Stimulated activated naive CD8-positive, alpha-beta T cell treated with anti-CD3 and anti-CD28 coated beads, Interleukin-15, Interleukin-2, amounts not matched to agents 100 U/mL and 50 U/mL, for 24 hours (primary cell): Measurements from ENCODE around the gene IL31.
A peak's percentile ranks its signal among the peaks of the same experiment; 100 is the strongest.

ENCODE experiments used
- ATAC-seq: fragments of 150-1000 bp; cut with Tn5 transposase; one replicate; pipeline ENCODE4 v1.10.0; 2021
- DNase-seq: peaks from one replicate; pipeline ENCODE4 v3.0.0; 2021

The IL31 gene

DNA sequence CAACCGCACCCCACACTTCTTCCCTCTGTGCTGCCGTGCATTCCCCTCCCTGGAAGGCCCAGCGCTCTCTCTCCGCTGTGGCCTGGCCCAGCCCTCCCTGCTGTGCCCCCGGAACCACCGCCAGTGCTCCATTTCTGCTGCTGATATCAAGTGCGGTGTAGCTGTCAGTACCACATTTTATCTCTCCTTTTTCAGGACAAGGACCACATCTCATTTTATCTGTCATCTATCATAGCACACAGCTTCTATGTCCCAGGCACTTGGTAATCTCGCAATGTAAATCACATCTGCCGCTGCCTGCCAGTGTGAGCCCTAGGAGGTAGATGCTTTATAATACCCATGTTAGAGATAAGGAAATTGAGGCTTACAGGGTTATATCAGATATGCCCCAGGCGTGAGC is 18.3 kb downstream of the IL31 start:
- ATAC-seq = no peak
- DNase-seq = no peak

DNA sequence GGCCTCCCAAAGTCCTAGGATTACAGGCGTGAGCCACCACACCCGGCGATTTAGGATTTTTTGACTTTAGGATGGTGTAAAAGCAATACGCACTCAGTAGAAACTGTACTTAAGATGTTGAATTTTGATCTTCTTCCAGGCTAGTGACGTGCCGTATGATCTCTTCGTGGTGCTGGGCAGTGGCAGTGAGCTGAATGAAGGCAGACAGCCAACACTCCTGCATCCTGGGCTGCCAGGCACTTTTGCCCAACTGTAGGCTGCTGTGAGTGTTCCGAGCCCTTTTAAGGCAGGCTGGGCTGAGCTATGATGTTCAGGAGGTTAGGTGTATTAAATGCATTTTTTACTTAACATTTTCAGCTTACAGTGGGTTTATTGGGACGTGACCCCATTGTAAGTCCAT is 21.3 kb downstream of the IL31 start:
- no peak for ATAC-seq
- DNase-seq = no peak

DNA sequence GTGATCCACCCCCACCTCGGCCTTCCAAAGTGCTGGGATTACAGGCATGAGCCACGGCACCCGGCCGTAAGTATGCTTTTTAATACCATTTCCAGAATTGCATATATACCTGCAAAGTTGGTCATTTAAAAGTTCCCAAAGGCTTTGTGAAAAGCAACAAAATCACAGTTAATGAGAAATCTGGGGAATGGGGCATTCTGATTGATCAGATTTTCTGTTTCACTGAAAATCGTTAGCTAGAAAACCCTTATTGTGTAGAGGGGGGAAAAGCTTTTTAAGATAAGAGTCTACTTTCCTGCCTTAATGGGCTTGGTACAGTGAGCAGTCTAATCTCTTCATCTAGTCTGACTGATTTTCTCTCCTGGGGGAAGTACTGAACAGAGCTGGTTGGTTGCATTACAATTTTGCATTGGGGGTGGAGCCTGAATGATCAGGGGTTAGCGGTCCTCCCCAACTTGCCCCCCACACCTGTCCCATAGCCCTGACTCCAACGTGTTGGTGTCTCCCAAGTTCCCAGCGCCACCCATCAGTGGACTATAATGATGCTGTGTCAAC is 23.8 kb downstream of the IL31 start:
- no peak for ATAC-seq

DNA sequence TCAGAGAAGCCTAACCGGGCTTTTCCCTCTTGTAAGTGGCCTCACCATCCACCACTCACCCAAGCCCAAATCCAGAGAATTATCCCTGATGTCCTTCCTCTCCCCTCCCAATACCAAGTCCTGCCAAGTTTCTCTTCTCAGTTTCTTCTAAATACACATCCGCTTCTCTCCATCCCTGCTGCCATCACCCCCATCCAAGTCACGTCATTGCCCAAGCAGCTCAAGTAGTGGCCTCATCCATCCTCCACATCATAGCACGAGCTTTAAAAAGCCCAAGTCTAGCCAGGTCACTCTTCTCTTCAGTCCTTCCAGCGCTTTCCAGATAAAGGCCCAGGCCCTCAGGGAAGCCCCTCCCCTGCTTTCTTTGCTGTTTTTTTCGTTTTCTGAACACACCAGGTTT is 25.4 kb downstream of the IL31 start:
- DNase-seq (no peak), ATAC-seq (no peak)

More for the DNA sequence above, 23.8 kb downstream of the IL31 start:
- DNase-seq = no peak

DNA sequence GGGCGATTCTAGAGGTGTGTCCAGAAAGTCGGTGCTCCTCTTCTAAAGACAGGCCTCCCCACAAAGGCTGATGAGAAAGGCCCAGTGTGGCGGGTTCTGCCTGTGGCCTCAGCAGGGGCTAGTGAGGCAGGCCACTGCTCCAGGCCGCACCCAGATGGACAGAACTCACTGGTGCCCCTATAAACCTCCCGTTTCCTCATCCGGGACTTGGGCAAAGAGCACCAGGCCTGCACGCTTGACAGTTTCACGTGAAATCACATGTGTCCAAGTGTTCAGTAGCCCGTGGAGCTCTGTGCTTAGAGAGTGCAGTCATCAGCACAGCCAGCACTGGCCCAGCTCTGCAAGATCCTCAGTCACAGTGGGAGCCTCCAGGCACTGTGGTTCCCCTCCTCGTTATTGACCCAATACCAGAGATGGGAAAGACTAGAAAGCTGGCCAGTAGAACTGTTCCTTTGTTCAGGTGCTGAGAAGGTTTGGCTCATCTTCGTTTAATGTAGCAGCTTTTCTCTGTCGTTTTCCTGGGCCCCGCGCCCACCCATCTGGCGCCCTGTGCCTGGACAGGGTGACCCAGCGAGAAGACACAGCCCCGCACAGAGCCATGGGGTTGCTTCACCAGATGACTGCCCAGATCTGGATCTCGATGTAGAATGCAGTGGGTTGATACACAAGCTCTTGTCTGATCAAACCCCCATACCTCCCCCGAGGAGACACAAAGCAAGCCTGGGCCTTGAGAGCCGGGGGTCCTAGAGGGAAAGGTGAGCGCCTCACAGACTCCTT is 26.3 kb downstream of the IL31 start:
- DNase-seq (no peak), ATAC-seq (no peak)

DNA sequence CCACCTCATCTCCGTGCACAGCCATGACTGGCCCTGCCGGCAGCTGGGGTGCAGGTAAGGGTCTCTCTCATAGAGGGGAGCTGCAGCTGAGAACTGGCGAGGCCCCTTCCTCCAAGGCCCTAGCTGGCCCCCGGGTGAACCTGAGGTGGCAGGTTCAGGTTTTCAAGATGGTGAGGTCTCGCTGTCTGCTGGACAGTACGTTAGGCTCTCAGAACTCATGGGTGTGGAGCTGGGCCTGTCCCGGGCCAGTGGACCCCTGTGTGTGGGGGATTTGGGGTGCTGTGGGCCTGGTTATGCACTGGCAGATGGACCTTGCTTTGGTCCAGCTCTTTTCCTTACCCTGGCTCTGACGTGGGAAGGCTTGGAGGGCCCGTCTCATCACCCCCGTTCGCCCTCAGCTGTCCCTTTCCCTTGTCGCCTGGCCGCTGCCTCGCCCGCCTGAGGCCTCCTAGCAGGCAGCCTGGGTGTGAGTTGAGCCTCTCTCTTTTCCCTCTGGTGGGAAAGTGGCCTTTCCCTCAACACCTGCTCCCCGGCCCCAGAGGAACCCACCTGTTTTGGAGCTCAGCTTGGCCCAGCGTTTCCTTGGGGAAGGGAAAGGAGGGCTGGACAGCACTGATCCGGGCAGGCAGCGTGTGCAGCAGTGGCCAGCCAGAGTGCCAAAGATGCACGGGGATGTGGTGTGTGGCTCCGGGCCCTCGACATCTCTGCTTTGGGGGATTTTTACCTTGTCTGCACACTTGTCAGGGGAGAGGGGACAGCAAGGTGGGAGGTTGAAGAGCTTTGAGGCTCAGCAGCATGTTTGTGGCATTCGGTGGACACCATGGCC is 28.3 kb downstream of the IL31 start:
- ATAC-seq (no peak), DNase-seq (no peak)

DNA sequence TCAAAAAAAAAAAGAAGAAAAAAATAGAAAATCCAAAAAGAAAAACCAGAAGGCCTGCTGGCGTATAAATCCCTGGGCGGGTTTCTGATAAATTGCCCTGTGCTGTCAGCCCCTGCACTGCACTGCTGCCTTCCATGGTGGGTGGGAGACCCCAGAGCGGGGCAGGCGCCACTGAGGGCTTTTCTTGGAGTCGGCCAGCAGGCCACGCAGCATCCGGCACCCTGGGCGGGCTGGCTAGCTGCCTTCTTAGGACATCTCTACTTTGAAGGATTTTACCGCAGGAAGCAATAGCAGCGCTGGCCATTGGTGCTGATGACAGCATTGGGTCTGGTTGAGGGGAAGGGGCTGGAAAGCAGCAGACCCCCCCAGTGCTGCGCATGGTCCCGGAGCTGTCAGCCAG is 29.1 kb downstream of the IL31 start:
- no peak for ATAC-seq
- no peak for DNase-seq

DNA sequence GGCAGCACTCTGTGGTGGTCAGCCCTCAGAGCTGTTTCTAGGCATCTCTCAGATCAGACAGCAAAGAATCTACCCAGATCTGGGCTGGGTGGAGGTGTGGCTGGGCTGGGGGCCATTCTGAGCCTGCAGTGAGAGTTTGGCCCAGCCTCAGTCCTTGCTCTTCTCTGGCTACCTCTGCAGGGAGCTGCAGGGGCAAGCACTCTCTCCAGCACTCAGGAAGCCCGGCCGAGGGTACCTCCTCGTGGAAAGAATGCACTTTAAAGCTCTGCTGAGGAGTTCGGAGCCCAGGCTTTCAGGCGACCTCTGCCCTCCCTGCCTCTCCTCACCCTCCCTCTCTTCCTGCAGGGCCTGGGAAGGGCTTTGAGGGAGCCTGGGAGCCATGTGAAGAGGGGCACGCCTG is 31.2 kb downstream of the IL31 start:
- no peak for ATAC-seq
- DNase-seq = no peak

DNA sequence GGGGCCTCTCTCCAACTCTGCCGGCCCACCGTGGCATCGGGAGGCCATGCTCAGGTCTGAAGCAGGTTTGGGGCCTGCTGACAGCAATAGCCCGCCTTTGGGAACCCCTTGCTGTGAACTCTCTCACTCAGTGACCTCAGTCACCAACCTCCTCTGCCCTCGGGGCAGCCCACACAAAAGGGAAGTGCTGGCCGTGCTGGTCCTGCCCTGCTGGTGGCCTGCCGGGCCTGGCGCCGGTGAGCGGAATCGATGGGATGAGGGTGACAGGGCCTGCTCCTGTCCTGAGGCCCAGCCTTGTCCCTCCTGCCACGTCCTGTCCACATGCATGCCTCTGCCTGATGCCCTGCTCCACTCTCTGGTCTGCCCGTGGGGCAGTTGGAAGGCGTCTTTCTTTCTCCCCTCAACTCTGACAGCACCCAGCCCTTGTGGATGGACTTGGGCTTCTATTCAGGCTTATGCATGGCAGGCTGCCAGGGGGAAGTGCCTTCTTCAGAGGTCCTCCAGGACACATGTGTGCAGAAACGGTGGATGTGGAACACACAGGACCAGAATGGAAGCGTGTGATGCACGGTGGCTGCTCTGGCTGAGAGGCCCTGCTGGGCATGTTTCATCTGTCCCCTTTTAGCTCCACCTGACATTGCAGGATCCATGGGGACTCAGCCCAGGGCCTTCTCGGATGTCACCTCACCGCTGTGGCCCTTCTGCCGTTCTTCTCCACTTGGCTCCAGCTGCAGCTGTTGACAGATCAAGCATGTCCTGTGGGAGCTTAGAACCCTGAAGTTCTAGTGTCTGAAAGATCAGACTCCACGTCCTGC is 31.9 kb downstream of the IL31 start:
- ATAC-seq (no peak), DNase-seq (no peak)

DNA sequence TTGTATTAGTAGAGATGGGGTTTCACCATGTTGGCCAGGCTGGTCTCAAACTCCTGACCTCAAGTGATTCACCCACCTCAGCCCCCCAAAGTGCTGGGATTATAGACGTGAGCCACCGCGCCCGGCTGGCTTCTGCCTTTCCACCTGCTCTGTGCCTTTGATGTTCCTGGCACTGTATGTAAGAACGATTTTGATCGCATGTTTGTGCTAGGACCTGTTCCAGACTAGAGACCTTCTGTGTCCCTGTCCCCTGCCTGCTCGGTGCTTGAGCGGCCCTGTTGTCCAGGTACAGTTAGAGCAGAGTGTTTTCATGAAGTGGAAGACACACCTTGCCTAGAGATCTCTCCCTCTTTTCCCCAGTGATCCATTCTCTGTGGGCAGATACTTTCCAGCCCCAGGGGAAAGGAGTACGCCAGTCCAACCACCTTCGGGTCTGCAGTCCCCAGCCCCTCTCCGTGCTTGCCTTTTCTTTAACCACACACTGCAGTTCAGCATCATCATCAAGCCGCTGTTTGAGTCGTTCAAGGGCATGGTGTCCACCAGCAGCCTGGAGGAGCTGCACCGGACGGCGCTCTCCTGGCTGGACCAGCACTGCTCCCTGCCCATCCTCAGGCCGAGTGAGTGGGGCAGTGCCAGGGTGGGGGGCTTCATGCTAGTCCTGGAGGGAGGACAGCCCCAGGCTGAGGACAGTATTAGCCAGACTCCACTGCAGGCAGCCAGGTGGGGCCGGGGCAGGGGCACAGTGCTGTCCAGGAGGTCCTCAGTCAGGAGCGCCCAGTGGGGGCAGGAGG is 33.4 kb downstream of the IL31 start:
- no peak for ATAC-seq
- DNase-seq = no peak

DNA sequence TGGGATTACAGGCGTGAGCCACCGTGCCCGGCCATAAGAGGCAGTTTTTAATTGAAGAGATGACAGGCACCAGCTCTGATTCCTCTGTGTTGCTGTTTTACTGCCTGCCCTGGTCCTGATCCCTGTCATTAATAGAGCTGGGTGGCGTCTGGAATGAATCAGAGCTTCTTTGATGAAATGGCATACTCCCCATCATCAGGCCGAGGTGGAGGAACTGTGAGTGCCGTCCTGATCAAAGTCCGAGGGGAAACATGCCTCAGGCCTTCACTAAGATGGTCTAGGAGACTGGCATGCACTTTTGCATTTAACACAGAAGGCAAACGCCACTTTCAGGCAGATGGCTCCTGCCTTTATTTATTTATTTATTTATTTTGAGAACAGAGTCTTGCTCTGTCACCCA is 34.1 kb downstream of the IL31 start:
- DNase-seq = no peak
- ATAC-seq = no peak

DNA sequence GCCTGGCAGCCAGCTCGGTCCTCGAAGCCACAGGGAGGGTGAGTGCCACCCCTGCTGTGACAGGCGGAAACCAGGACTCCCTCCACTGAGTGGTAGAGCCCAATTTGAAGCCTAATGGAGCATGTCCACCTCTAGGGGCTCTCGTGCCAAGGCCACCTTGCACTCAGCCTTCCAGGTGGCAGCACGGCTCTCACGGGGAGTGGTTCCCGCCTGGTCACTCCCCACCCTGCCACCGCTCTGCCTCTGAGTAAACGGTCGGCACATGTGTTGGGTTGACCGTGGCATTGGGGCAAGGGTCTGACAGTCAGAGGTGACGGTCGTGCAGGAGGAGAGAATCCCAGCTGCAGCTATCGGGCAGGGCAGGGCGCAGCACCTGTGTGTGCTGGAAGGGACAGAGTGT is 34.8 kb downstream of the IL31 start:
- no peak for DNase-seq

DNA sequence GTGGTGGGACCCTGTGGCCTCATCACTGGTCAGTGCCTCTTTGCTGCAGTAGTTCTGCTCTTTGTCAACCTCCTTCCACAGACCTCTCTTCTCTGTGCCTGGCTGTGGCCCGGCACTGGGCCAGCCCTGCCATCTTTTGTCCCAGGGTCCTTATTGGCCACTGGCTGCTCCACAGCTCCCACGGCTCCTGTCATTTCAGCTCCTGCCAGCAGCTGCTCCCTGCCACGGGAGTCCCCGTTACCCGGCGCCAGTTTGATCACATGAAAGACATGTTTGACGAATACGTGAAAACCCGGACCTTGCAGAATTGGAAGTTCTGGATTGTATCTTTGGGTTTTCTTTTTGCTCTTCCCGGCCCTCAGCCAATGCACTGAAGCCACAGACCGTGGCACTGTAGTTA is 35.4 kb downstream of the IL31 start:
- ATAC-seq (no peak), DNase-seq (no peak)

More for the DNA sequence above, 34.8 kb downstream of the IL31 start:
- no peak for ATAC-seq

DNA sequence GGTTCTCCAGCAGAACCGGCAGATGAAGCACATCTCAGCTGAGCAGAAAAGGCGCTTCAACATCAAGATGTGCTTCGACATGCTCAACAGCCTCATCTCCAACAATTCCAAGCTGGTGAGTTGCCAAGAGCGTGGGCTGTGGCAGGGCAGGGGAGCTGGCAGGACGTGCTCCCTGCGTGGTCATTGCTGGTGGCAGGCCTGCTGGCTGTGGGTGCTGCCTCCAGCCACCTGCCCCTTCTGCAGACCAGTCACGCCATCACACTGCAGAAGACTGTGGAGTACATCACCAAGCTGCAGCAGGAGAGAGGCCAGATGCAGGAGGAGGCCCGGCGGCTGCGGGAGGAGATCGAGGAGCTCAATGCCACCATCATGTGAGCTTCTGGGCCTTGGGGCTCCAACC is 35.8 kb downstream of the IL31 start:
- ATAC-seq (no peak), DNase-seq (no peak)

DNA sequence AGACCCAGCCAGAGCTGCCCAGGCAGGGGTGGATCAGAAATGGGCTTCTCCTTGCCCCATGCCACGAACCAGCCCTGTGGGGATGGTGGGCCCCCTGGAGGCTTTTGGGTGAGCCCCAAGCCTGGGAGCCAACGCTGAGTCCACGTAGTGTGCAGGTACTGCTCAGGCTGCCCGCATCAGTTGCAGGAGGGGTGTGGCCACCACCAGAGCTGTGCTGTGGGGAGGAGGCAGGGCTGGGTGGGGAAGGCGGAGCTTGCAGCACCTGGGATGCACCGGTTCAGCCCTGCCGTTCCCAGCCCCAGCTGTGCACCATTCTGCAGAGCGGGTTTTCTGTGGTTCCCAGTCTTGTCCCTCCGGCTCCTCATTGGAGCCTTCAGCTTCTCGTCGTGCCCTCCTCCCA is 36.3 kb downstream of the IL31 start:
- ATAC-seq (no peak), DNase-seq (no peak)

DNA sequence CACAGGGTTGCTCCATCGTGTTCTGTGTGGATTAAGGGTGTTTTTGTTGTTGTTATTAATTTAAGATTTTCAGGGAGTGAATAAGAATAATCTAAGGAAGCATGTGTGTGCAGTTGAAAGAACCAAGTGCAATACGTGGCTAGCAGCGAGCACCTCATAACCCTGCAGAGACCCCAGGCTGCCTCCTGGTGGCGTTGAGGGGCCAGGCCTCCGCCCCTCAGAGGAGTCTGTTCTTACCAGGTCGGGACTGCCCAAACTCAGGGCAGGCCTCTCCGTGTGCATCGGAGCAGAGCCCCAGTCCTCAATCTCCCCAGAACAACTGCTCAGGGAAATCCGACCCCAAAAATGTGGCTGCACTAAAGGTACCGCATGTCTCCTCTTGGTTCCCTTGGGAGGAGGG is 36.8 kb downstream of the IL31 start:
- DNase-seq (no peak), ATAC-seq (peak; percentile 34)

DNA sequence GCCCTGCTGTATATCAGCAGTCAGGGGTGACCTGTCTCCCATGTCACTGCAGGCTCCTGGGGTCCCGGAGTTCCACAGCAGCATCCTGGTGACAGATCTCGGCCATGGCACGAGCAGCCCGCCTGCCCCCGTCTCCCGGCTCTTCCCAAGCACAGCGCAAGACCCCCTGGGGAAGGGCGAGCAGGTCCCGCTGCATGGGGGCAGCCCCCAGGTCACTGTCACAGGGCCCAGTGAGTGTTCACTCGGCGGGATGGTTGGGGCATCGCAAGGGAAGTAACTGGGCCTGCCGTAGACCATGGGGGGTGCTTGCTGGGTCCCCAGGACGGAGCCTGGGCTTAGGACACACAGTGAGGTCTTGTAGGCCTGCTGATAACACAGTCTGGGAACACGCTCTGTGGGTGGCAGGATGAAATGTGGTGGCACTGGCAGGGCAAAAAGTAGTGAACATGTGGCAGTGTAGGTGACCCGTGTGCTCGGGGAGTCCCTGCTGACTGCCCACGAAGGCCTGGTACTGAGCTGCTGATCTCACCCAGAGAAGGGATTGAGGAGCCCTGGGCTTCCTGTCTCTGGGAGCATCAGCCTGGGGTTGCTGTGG is 38.5 kb downstream of the IL31 start:
- DNase-seq (no peak), ATAC-seq (no peak)

DNA sequence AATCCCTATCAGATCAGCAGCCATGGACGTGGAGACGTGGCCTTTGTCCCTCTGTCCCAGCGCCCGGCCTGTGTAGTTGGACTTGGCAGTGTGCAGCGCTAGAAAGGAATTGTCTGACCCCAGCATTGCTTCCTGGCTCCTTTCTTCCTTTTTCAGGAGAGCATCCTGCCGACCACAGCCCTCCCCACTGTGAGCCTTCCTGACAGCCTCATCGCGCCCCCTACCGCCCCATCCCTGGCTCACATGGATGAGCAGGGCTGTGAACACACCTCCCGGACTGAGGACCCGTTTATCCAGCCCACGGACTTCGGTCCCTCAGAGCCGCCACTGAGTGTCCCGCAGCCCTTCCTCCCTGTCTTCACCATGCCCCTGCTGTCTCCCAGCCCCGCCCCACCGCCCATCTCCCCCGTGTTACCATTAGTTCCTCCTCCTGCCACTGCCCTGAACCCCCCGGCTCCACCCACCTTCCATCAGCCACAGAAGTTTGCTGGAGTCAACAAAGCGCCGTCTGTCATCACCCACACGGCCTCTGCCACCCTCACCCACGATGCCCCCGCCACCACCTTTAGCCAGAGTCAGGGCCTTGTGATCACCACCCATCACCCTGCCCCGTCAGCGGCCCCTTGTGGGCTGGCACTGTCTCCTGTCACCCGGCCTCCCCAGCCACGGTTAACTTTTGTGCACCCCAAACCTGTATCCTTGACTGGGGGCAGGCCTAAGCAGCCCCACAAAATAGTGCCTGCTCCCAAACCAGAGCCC is 40.6 kb downstream of the IL31 start:
- ATAC-seq = no peak
- DNase-seq = no peak

DNA sequence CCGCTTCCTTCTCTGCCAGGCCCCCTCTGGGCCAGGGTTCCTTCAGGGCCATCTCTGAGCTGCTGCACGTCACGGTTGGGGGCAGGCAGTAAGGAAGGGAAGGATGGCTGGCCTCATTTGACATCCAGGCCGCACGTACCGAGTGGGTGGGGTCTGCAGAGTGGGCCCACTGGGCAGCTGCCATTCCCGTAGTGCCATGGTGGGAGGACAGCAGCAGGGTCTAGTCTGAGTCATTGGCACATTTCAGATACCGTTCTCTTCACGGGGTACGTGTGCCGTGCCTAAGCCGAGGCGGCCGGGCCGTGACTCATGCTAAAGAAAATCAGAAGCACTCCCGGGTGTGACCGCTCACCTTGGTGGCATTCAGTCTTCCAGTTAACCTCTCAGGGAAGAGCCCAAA is 43.9 kb downstream of the IL31 start:
- no peak for ATAC-seq
- DNase-seq = no peak

DNA sequence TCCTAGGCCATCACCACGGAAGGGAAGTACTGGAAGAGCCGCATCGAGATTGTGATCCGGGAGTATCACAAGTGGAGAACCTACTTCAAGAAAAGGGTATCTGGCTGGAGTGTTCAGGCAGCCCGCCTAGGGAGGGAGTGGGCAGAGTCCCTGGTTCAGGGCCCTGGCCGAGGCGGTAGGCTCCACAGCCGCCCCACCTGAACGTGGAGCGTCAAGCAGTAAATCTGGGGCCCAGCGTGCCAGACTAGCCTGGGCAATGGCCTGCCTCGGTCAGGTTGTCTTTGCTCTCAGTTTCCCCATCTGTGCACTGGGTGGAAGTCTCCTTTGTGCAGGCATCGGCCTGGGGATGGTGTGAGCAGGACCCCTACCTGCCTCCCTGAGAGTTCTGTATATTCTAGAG is 44.9 kb downstream of the IL31 start:
- no peak for ATAC-seq
- DNase-seq = no peak

DNA sequence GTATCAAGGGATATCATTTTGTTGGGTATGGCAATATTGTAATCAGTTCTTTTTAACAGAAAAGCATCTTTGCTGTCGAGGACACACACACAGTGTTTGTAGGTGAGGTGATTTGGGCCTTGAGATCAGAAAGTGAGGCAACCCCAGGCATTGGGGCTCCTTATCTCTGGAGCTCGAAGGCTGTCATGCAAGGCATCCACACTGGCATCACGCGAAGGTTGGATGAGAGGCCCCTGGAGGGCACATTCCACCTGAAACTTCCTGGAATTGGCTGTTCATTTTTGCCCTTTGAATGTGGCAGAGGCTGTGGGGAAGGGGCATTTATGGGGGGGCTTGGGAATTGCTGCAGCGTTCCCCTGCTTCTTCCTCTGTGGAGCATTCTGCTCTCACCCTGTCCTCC is 45.5 kb downstream of the IL31 start:
- DNase-seq (no peak), ATAC-seq (no peak)
